ENCODE measurements around the gene TNFSF13B. TPM values are rescaled to one million over a fixed set of nuclear protein-coding genes. Genes with fewer than 3 reads are reported as not detected.
"Not testable (repeated sequence)": the region's sequence is repeated elsewhere in the genome, so short reads cannot be mapped to it uniquely, and the experiment has no call there.

TNFSF13B gene
- polyA plus RNA-seq, 1 donor from 2014 or later: 0.50 TPM

- H3K79me2 ChIP-seq (replicated peaks; ENCODE audit: insufficient read depth, low read length): no peaks in the 10 kb centered on the region
- no peaks in the 10 kb centered on the region for H3F3A ChIP-seq (ENCODE audit: insufficient read depth, low read length, poor library complexity, severe bottlenecking)
- no peak overlapping the region for H3K27ac ChIP-seq (ENCODE audit: low read length)
- H3K36me3 ChIP-seq (ENCODE audit: insufficient read depth, low read length): no peaks in the 10 kb centered on the region
- no peaks in the 10 kb centered on the region for H3K9me2 ChIP-seq (ENCODE audit: insufficient read depth, low read length)
- no peak overlapping the region for H3K4me2 ChIP-seq (ENCODE audit: low read length)
- H3K9ac ChIP-seq (ENCODE audit: low read length): no peak overlapping the region
- no peaks in the 10 kb centered on the region for H3K27me3 ChIP-seq (ENCODE audit: insufficient read depth, low read depth, low read length)
- H2AFZ ChIP-seq (ENCODE audit: low read depth, low read length): no peak overlapping the region
- H3K4me3 ChIP-seq (ENCODE audit: low read length): no peak overlapping the region
- TF ChIP-seq TAF1 (IDR thresholded peaks at IDR 0.05; ENCODE audit: low read depth): no peak
- TF ChIP-seq EP300 (conservative IDR thresholded peaks at IDR 0.05; ENCODE audit: poor library complexity, severe bottlenecking): no peak
- no peak for TF ChIP-seq RAD21 (conservative IDR thresholded peaks at IDR 0.05)
- TF ChIP-seq POLR2AphosphoS5 (IDR thresholded peaks at IDR 0.05): no peak
- no peak for TF ChIP-seq EZH2 (IDR thresholded peaks at IDR 0.05; ENCODE audit: borderline replicate concordance, insufficient read depth, low read length, poor library complexity, severe bottlenecking)
- TF ChIP-seq REST (IDR thresholded peaks at IDR 0.05; ENCODE audit: borderline replicate concordance): no peak
- no peak for TF ChIP-seq SMC3 (conservative IDR thresholded peaks at IDR 0.05; ENCODE audit: poor library complexity)
- no peak for TF ChIP-seq MXI1 (conservative IDR thresholded peaks at IDR 0.05; ENCODE audit: poor library complexity, severe bottlenecking)
- no peak for TF ChIP-seq CTCF (IDR thresholded peaks at IDR 0.05; ENCODE audit: poor library complexity, severe bottlenecking)
- H4K20me1 ChIP-seq (ENCODE audit: insufficient read depth): no peaks in the 10 kb centered on the region
- no peaks in the 10 kb centered on the region for H3K9me3 ChIP-seq (ENCODE audit: low read length)
Measured at GRCh38 chr13:108305655-108306054, 36.1 kb downstream of the TNFSF13B start.

- Histone ChIP-seq H2AFZ (ENCODE audit: low read depth, low read length) (no peak overlapping the region), H3K4me2 (ENCODE audit: low read length) (no peak overlapping the region), H3K27ac (ENCODE audit: low read length) (no peak overlapping the region), H3F3A (ENCODE audit: insufficient read depth, low read length, poor library complexity, severe bottlenecking) (no peaks in the 10 kb centered on the region), H3K9me3 (ENCODE audit: low read length) (no peaks in the 10 kb centered on the region), H3K79me2 (replicated peaks; ENCODE audit: insufficient read depth, low read length) (no peaks in the 10 kb centered on the region), H3K36me3 (ENCODE audit: insufficient read depth, low read length) (no peaks in the 10 kb centered on the region), H3K27me3 (ENCODE audit: insufficient read depth, low read depth, low read length) (no peaks in the 10 kb centered on the region), H4K20me1 (ENCODE audit: insufficient read depth) (no peaks in the 10 kb centered on the region), H3K4me3 (ENCODE audit: low read length) (no peak overlapping the region), H3K9ac (ENCODE audit: low read length) (no peak overlapping the region), H3K9me2 (ENCODE audit: insufficient read depth, low read length) (no peaks in the 10 kb centered on the region)
- TF ChIP-seq EP300 (conservative IDR thresholded peaks at IDR 0.05; ENCODE audit: poor library complexity, severe bottlenecking) (no peak), POLR2AphosphoS5 (IDR thresholded peaks at IDR 0.05) (no peak), EZH2 (IDR thresholded peaks at IDR 0.05; ENCODE audit: borderline replicate concordance, insufficient read depth, low read length, poor library complexity, severe bottlenecking) (no peak), CTCF (IDR thresholded peaks at IDR 0.05; ENCODE audit: poor library complexity, severe bottlenecking) (no peak), RAD21 (conservative IDR thresholded peaks at IDR 0.05) (no peak), SMC3 (conservative IDR thresholded peaks at IDR 0.05; ENCODE audit: poor library complexity) (no peak), REST (IDR thresholded peaks at IDR 0.05; ENCODE audit: borderline replicate concordance) (no peak)
Measured at GRCh38 chr13:108306860-108307259, 37.3 kb downstream of the TNFSF13B start.

- H3K36me3 ChIP-seq (ENCODE audit: insufficient read depth, low read length); H3K9me2 ChIP-seq (ENCODE audit: insufficient read depth, low read length); H3K9me3 ChIP-seq (ENCODE audit: low read length); H4K20me1 ChIP-seq (ENCODE audit: insufficient read depth); H3F3A ChIP-seq (ENCODE audit: insufficient read depth, low read length, poor library complexity, severe bottlenecking); H3K4me3 ChIP-seq (ENCODE audit: low read length); H3K4me2 ChIP-seq (ENCODE audit: low read length); H3K79me2 ChIP-seq (replicated peaks; ENCODE audit: insufficient read depth, low read length); H2AFZ ChIP-seq (ENCODE audit: low read depth, low read length); H3K9ac ChIP-seq (ENCODE audit: low read length); H3K27me3 ChIP-seq (ENCODE audit: insufficient read depth, low read depth, low read length); H3K27ac ChIP-seq (ENCODE audit: low read length): not testable (repeated sequence)
Measured at GRCh38 chr13:108311596-108311995, 42.1 kb downstream of the TNFSF13B start.
